COR-L47 (cell line): ENCODE results near the gene OR2D2.
"Not testable (repeated sequence)": the region's sequence is repeated elsewhere in the genome, so short reads cannot be mapped to it uniquely, and the experiment has no call there.

ENCODE experiments used
- DNase-seq: peaks from one replicate; lab custom pipeline; 2025; lab: John Stamatoyannopoulos, UW

The OR2D2 gene

DNA sequence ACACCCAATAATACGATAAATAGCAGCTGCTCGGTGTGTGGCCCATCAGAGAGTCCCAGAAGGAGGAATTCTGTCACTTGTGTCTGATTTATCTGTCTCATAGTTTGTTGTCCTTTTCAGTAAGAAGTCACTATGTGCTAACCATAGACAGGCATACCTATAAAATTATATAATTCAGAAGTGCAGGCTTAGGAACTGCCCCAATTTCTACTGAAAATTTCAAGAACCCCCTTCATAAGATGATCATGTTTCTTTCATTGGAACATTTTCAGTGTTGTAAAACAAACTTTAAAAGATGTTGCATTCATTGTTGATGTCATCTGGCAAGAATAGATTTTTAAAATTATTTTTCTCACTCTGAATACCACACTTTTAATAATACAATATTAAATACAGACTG lies at the start of gene OR2D2:
TSS of gene OR2D2 (minus strand) at position 101 of the 400 bp plus-strand sequence. CDS start at position 101, 0 bp downstream.
- DNase-seq: no peak

GRCh38 chr11:6941970-6942369 lies 49.7 kb upstream of the OR2D2 start:
- DNase-seq: no peak

GRCh38 chr11:6932145-6932544 lies 39.8 kb upstream of the OR2D2 start:
- DNase-seq: no peak

GRCh38 chr11:6931146-6931713 lies 38.9 kb upstream of the OR2D2 start:
- DNase-seq: no peak

DNA sequence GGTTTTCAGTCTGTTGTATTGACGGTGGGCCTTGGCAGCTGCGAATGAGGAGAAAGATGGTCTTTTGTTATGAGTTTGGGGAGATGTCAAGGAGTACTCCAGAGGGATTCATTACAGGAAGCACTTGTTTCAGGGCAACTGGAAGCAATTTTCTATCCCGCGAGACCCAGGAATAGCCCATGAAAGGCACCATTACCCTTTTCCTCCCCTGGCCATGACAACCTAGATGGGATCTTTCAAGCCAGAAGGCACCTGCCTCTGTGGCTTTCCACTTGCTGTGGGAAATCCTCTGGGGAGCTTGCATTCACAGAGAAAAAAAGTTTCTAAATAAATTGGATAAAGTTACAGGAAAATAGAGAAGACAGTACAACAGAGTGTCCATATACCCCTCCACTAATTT lies 36.6 kb upstream of the OR2D2 start:
- DNase-seq: no peak

- DNase-seq: no peak
These were observed 34.8 kb upstream of the OR2D2 start for GRCh38 chr11:6927030-6927617.

- no peak for DNase-seq
These were observed 34.1 kb upstream of the OR2D2 start, which contains the start of gene ZNF215 for GRCh38 chr11:6926208-6927029. ZNF215 (plus strand) TSS chr11:6926426; CDS start chr11:6932273, 5,847 bp downstream.

DNA sequence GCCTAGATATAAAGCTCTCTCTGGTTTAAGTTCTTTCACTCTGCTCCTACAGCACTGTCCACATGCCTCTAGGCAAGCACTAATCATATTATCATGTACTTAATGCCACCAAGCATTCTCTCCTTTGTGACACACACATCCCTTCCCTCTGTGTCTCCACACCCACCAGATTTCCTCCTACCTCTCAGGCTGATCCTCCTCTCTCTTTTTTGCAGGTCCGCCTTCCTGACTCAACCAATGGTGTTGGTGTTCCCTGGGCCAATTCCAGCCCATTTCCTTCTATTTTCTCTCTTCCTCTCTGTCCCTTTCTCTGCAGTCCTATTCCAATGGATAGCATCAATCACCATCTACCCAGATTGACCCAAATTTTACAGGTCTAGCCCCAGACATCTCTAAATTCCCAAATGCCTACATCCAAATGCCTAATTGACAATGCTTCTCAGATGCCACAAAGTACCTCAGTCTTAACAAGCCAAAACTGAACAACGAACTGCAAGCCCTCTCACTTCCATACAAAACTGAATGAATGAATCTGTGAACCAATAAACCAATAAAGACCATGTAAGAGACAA lies 33.4 kb upstream of the OR2D2 start:
- no peak for DNase-seq

DNA sequence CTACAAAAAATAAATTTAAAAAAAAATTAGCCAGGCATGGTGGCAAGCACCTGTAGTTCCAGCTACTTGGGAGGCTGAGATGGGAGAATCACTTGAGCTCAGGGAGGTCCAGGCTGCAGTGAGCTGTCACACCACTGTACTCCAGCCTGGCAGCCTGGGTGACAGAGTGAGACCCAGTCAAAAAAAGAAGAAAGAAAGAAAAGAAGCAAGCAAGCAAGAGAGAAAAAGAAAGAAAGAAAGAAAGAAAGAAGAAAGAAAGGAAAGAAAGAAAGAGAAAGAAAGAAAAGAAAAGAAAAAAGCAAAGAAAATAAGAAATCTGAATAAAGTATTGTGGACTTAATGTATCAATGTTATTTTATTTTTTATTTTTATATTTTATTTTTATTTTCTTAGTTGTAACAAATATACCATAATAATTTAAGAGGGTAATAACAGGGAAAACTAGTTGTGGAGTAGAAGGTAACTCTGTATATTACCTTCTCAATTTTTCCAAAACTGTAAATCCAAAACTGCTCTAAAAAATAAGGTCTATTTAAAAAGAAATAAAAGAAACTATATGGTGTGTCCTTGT lies 32.8 kb upstream of the OR2D2 start:
- DNase-seq: no peak

- DNase-seq: no peak
These were observed 28.4 kb upstream of the OR2D2 start, which contains the start of gene OR2D3 for GRCh38 chr11:6920702-6921101. OR2D3 (plus strand) TSS chr11:6921002; CDS start chr11:6921002, 0 bp downstream.

GRCh38 chr11:6919698-6920097 lies 27.4 kb upstream of the OR2D2 start:
- DNase-seq: no peak

DNA sequence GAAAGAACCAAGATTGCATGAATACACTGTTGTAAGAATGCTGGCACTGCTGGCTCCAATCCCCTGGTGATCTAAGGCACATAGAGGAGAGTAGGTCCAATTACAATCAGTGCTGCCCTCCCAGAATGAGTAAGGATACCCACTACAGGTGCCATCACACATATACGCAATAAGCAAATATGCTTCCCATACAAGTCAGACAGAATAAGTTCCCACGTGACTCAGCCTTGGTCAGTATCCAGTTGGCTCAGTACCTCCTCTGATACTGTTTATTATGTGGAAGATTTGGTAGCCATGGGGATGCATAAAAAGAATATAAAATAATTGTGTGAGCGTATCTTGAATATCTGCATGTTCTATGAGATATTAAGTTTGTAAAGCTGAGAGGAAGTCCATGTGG lies 19.6 kb upstream of the OR2D2 start:
- DNase-seq: no peak

GRCh38 chr11:6911378-6911777 lies 19.1 kb upstream of the OR2D2 start:
- no peak for DNase-seq

GRCh38 chr11:6904804-6905203 lies 12.5 kb upstream of the OR2D2 start:
- DNase-seq: not testable (repeated sequence)

DNA sequence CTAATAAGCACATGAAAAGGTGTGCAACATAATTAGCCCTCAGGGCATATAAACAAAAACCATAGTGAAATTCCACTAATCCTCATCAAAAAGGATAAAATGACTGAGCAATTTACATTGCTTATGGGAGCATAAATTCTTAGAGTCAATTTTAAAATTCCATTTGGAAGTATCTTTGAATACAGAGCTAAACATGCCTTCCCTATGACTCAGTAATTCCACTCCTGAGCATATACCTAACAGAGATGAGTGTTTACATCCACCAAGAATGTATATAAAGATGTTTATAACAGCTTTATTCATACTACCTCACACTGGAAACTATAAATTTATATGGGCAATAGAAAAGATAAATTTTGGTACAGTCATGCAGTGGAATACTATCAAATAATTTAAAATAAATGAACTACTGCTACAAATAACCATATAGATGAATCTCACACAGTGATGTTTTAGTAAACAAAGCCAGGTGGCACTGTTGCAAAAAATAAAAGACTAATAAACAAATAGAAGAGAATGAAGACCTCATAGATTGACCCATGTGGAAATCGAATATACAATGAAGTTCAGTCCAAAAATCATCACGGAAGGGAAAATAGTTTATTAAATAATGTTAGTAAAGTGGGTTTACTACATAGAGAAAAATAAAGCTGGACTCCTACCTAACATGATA lies 8.2 kb upstream of the OR2D2 start:
- DNase-seq: no peak

DNA sequence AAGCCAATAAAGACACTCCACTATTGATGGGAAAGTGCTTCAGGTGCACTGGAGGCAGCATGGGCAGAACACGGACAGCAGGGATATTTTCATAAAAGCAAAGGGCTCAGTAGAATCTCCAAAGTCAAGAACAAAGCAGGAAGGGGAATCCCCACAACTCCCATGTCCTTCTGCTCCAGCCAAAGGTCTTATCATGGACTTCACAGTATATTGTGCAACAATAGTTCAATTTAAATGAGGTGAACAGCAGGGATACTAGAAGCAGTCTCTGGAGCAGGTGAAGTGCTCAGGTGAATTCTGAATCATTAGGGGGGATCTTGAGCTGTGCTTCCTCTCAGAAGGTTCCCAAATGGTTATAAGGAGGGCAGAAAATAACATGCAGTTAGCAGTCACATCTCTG lies 6.6 kb upstream of the OR2D2 start:
- no peak for DNase-seq

- no peak for DNase-seq
These were observed 2.7 kb upstream of the OR2D2 start for GRCh38 chr11:6895010-6895409.

- DNase-seq: no peak
These were observed 1.8 kb upstream of the OR2D2 start for GRCh38 chr11:6894097-6894496.

GRCh38 chr11:6889835-6890234 lies 2.5 kb downstream of the OR2D2 start:
- DNase-seq: no peak

DNA sequence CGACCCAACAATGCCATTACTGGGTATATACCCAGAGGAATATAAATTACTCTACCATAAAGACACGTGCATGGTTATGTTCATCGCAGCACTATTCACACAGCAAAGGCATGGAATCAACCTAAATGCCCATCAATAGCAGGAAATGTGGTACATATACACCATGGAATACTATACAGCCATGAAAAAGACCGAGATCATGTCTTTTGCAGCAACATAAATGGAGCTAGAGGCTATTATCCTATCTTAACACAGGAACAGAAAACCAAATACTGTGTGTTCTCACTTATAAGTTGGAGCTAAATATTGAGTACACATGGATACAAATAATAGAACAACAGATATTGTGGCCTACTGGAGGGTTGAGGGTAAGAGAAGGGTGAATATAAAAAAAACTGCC lies 3.5 kb downstream of the OR2D2 start:
- no peak for DNase-seq

- not testable (repeated sequence) for DNase-seq
These were observed 4.6 kb downstream of the OR2D2 start for GRCh38 chr11:6887711-6888110.

GRCh38 chr11:6882751-6883150 lies 9.5 kb downstream of the OR2D2 start:
- DNase-seq: no peak
